ENCODE data around the gene KCND2.

Gene KCND2

DNA sequence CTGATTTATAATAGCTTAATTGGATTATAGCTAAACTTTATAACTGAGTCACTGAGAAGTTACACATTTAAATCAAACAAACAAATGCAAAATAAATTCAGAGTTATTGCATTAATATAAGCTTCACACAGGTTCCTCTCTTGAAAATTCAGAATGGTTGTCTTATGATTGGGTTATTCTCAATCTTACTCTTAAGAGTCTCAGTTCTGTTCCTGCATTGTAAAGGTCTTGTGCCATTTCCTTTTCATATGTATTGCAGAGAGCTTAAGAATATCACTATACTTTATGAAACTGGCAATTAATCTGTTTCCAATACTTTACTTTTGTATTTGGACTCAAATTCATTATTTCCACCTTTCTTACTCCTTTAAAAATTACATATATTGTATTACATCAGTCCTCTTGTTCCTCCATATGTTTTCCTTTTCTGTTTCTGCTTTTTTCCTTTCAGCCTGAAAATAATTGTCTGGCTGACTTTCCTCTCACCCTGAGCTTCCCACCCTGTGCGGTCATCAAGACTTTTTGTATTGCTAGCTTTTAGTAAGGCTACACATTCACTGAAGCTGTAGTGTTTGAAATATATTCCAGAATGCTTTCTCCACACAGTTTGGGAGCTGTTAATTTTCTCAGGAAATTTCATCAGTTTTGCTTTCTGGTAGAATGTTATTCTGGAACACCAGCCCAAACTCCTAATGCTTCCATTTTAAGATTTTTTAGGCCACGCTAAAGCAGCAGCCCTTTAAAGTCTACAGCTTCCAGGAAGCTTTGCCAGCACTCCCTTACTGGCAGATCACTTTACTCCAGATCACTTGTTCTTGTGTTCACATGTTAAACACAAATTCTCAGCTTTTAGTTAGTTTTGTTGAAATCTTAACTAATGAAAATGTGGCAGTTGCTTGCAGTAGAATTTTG, 139.4 kb downstream of the KCND2 start:
- no peak for DNase-seq (ENCODE audit: low read depth)

DNA sequence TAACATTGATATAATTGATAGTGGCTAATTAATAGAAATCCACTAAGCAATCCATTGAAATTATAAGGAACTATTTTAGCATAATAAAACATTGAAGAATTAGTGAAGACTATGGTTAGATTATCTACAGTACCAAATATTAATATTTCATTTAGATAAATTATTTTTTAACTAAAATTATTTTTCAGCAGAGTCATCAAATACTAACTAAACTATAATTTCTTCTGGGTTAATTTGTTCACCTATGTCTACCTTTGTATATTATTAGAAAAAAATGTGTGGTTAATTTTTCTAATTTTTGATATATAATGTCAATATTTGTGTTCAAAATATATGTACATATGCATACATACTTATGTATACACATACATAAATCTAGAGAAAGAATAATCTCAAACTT, 140.2 kb downstream of the KCND2 start:
- DNase-seq (ENCODE audit: low read depth), result no peak

DNA sequence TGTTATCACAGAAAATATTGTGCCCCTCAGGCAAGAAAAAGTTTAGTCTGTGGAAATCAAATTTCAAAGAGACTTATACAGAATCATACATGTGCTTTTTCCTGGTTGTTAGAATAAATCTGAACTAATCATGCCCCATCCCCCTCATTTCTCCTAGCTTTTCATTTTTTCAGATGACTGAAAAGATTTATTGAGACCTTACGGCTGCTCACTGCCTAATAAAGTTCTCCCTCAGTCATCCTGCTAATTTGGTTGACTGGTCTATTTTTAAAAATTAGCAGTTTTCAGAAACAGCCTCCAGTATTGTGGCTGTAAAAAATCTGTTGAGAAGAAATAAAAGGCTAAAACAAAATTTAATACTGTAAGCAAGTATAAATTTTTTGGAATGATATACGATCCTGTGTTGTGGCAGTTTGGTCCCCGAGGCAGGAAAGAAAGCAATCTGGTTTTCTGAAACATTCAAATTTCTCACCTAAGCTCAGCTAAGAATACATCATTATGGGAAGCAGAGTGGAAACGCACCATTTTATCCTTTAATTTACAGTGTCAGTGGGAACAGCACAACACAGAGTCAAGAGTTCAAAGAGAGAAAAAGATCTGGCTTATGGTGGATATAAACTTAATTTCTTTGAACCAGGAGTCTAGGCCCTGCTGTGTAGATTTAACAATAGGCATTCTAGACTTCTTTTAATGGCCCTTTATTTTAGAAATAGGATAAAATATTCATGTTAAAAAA, 144.4 kb downstream of the KCND2 start:
- no peak for DNase-seq (ENCODE audit: low read depth)

DNA sequence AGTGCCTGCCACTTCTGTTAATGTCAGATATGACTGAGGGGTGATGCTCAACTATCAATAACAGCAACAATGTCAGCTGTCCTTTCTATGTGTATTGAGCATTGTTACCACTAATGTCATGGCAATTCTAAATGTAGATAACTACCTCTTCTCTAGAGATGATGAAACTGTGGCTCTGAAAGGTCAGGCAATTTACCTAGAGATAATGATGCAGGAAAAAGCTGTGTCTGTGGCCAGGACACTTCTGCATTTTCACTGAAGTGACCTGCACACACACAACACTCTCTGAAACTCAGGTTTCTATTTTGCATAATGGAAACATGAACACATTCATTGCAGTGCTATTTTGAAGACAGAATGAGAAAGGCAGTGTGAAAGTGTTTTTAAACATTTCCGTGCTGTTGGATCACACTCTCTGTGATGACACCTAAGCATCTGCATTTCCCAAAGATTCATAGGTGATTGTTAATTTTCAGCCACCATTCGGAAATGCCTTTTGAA, 148.2 kb downstream of the KCND2 start:
- no peak for DNase-seq (ENCODE audit: low read depth)

DNA sequence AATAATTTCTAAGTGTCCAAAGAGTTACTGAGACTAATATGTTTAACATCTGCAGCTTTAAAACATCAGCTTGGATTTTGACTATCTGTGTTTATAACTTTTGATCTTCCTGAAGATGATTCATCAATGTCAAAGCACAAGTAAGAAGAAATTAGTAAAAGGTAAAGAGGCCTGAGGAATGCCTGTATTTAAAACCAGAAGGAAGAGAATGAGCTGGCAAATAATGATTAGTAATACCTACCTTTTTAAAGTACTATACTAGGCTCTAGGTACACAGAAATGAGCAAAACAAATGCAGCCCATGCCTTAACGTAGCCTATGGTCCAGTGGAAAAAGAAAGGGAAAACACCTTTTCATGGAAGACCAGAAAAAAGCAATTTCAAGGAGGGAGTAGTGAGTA, 158.0 kb downstream of the KCND2 start:
- no peak for DNase-seq (ENCODE audit: low read depth)

- DNase-seq (ENCODE audit: low read depth), result no peak
Measured at GRCh38 chr7:120436487-120437060, 163.6 kb downstream of the KCND2 start.

DNA sequence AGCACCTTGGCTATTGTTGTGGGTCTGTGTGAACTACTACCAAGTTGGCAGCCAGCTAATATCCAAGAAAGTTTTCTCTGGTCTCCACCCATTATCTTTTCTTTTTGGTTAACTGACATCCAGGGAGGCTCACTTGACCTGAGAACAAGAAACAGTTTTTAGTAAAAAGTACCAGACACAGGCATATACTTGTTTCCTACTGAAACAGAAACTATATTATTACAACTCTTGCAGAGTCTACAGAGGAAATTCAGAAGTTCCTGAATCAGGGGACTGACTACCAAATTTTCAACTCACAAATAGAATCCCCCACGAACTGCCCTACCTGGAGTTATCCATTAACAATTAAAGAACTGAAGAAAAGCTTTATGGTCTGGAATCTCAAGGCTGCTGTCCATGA, 168.9 kb downstream of the KCND2 start:
- DNase-seq (ENCODE audit: low read depth), result no peak

DNA sequence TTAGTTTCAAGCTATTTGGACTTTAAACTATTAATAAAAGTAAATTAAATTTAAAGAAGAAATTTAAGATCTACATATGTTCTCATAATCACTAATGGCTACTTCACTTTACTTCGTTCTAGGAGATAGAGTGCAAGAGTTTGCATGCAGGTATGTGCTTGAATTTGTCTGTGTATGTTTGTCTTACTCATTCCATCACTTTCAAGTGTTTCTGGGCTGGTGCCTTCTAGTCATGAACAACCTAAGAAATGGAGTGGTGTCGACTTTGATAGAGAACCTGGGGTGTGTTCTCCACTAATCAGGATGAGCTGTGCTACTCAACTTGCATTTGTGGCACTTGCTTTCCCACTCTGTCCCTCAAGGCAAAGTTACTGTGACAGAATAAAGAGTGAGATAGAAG, 169.9 kb downstream of the KCND2 start:
- no peak for DNase-seq (ENCODE audit: low read depth)

GRCh38 chr7:120444650-120445049, 171.7 kb downstream of the KCND2 start:
- no peak for DNase-seq (ENCODE audit: low read depth)

- DNase-seq (ENCODE audit: low read depth), result no peak
Measured at GRCh38 chr7:120445276-120445675, 172.3 kb downstream of the KCND2 start.

- DNase-seq (ENCODE audit: low read depth), result no peak
Measured at GRCh38 chr7:120452665-120453064, 179.7 kb downstream of the KCND2 start.

DNA sequence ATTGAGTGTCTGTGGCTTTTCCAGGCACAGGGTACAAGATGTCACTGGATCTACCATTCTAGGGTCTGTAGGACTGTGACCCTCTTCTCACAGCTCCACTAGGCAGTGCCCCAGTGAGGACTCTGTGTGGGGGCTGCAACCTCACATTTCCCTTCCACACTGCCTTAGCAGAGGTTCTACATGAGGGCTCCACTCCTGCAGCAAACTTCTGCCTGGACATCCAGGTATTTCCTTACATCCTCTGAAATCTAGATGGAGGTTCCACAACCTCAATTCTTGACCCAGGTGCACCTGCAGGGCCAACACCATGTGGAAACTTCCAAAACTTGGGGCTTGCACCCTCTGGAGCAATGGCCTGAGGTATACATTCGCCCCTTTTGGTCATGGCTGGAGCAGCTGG, 183.7 kb downstream of the KCND2 start:
- DNase-seq (ENCODE audit: low read depth), result no peak

GRCh38 chr7:120460949-120461348, 188.0 kb downstream of the KCND2 start:
- no peak for DNase-seq (ENCODE audit: low read depth)

DNA sequence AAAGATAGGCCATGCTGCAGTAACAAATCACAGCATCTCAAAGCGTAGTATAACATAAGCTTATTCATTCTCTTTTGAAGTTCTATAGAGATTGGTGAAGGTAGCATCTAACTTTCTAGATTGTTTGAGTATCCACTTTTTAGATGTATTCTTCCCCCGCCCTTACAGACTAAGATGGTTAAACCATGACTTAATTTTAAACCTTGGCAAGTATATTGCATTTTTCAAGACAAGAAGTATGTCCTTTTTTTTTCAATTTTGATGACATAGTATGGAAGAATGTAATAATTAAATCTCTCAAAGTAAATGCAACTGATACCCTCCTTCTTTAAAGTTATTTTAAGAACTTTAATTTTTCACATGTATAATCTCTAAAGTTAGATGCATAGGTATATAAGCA, 190.0 kb downstream of the KCND2 start:
- DNase-seq (ENCODE audit: low read depth), result no peak

DNA sequence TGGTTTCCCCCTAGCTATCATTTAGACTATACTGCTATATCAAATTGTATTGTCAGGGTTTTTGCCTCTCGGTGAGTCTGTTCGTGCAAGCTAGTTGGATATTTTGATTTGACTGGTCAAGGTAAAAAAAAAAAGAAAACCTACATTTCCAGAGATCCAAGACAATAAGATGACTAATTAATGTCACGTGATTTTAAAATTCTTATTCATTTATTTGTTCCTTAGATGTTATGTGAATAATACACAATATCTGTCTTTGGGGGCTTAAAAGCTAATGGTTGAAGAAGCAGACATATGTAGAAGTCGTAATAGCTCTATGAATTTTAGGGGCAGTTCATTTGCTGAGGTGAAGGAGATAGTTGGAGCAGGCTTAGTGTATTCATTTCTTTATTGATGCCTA, 191.1 kb downstream of the KCND2 start:
- no peak for DNase-seq (ENCODE audit: low read depth)

DNA sequence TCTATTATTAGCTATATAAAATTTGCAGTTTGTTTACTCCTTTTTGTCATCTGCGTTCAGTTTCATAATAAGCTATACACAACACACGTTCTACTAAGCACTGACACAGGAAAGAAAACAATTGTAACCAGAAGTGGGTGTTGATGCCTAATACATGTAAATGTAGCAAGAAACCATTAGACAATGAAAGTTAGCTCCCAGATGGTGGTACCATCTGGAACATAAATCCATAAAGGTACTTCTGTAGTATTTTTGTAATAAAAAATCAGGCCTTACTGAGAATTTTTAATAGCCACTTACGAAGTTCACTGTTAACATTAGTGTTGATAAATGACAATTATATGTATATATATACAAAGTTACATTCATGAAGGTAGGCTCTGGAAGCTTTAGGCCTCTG, 194.7 kb downstream of the KCND2 start:
- DNase-seq (ENCODE audit: low read depth), result no peak

DNA sequence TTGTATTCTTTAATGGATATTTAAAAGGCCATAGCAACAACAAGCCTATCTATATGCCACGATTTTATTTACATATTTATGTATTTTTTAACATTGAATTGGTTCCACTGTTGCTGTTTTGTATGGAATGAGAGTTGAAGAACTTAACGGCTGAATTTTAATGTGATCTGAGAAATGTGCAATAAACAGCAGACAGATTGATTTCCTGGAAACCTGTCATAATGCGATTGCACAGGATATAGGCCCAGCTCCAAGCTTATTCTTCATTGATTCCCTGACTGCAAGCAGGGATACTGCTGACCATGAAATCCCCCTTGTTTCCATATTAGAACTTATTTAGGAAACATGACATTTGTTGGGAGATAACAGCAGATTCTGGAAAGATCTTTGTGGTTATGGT, 195.6 kb downstream of the KCND2 start:
- no peak for DNase-seq (ENCODE audit: low read depth)

DNA sequence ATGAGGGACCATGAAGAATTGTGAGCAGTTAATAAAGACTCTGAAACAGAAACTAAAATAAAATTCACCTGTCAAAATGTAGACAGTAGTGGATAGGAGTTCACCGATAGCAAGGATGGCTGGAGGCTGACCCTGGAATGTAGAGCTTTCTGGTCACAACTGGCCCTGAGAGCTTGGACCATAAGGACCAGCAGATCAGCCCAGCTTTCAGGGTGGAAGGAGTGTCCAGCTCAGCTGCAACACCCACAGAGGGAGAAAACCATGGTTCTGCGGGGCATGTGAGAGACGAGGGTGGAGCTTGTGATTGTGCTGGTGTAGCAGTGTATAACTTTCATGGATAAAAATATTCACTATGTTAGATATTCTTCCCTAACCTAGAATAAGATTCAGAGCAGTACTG, 199.9 kb downstream of the KCND2 start:
- no peak for DNase-seq (ENCODE audit: low read depth)

GRCh38 chr7:120473352-120473751, 200.4 kb downstream of the KCND2 start:
- DNase-seq (ENCODE audit: low read depth), result no peak

GRCh38 chr7:120475994-120476393, 203.0 kb downstream of the KCND2 start:
- no peak for DNase-seq (ENCODE audit: low read depth)

- DNase-seq (ENCODE audit: low read depth), result no peak
Measured at GRCh38 chr7:120480472-120480871, 207.5 kb downstream of the KCND2 start.

- no peak for DNase-seq (ENCODE audit: low read depth)
Measured at GRCh38 chr7:120480930-120481329, 208.0 kb downstream of the KCND2 start.

DNA sequence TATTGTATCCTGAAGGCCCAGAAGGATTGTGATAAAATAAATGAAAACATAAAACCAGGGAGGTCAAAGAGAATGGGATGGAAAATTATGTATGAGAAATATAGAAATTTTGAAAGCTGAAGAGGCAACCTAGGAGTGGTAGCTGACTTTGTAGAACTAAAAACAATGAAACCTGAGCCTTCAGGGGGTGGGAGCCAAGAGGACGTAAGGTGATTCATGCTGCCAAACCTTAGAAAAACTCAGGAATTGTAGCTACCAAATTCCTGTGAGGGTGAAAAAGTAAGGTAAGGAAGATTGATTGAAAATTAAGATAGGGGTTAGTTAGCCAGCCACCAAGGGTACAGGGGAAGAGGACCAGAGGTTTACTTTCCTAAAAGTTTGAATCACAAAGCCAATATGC, 213.2 kb downstream of the KCND2 start:
- no peak for DNase-seq (ENCODE audit: low read depth)
